Spleen (tissue), 7 donors: ENCODE results near the gene ZYX.

Source experiments
- POLR2A ChIP-seq, 3 donors: fragments of 450-650 bp; IDR thresholded peaks; one replicate each; pipeline ENCODE4 v1.5.1; 2017; ENCODE audit warnings: antibody characterized with exemption in 3 of 3, mild to moderate bottlenecking in 1 of 3
- POLR2AphosphoS5 ChIP-seq, 3 donors: sonication (generic); formaldehyde crosslinking; IDR thresholded peaks; one replicate each; pipeline ENCODE4 v1.5.1; 2017; ENCODE audit warnings: antibody characterized with exemption in 3 of 3
- TF ChIP-seq, protein P1 (sequence below), 11 experiments: fragments of 200-600 bp in 7 of 11; fragments of 450-650 bp in 4 of 11; sonication (generic) in 4 of 11; IDR thresholded peaks in 8 of 11; conservative IDR thresholded peaks in 3 of 11; 1 replicate in 7 of 11; 2 replicates in 4 of 11; pipeline versions ENCODE4 v1.4.0 to v1.8.0; 2016 to 2021; ENCODE audit warnings: antibody characterized with exemption in 11 of 11, inconsistent platforms in 4 of 11, mild to moderate bottlenecking in 1 of 11
- donor health status: DM: no; HTN: no; CAD: no; lungs with moderate emphysema.
- donor health status: DM: no; HTN: no; CAD: no.
- donor health status: DM: no; HTN: no; CAD: no.

DNA sequence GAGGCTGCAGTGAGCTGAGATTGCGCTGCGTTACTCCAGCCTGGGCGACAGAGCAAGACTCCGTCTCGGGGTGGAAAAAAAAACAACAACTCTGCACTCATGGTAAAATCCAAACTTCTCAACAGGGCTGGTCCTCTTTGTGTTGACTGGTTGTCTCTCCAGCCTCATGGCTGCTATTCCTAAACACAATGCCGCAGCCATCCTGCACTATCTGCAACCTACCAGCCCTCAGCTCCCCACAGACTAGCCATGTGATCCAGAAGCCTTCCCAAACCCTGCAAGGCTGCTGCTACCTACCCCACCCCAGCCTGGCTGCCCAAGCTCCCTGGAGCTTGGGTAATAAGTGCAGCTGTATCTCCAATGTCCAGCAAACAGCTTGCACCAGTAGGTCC, 11.7 kb downstream of the ZYX start:
- TF ChIP-seq, protein P1, sequence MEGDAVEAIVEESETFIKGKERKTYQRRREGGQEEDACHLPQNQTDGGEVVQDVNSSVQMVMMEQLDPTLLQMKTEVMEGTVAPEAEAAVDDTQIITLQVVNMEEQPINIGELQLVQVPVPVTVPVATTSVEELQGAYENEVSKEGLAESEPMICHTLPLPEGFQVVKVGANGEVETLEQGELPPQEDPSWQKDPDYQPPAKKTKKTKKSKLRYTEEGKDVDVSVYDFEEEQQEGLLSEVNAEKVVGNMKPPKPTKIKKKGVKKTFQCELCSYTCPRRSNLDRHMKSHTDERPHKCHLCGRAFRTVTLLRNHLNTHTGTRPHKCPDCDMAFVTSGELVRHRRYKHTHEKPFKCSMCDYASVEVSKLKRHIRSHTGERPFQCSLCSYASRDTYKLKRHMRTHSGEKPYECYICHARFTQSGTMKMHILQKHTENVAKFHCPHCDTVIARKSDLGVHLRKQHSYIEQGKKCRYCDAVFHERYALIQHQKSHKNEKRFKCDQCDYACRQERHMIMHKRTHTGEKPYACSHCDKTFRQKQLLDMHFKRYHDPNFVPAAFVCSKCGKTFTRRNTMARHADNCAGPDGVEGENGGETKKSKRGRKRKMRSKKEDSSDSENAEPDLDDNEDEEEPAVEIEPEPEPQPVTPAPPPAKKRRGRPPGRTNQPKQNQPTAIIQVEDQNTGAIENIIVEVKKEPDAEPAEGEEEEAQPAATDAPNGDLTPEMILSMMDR (IDR thresholded peaks at IDR 0.05 in 8 of 11, conservative IDR thresholded peaks at IDR 0.05 in 3 of 11) = no peak
- no peak for TF ChIP-seq POLR2AphosphoS5 (IDR thresholded peaks at IDR 0.05)
- no peak for TF ChIP-seq POLR2A (IDR thresholded peaks at IDR 0.05)
